Left hindlimb (tissue), 1 donor: ENCODE measurements around the gene IBA57.

Source experiments
- DNase-seq: peaks from one replicate; pipeline ENCODE4 v3.0.0-alpha.2; 2018

Gene IBA57

DNA sequence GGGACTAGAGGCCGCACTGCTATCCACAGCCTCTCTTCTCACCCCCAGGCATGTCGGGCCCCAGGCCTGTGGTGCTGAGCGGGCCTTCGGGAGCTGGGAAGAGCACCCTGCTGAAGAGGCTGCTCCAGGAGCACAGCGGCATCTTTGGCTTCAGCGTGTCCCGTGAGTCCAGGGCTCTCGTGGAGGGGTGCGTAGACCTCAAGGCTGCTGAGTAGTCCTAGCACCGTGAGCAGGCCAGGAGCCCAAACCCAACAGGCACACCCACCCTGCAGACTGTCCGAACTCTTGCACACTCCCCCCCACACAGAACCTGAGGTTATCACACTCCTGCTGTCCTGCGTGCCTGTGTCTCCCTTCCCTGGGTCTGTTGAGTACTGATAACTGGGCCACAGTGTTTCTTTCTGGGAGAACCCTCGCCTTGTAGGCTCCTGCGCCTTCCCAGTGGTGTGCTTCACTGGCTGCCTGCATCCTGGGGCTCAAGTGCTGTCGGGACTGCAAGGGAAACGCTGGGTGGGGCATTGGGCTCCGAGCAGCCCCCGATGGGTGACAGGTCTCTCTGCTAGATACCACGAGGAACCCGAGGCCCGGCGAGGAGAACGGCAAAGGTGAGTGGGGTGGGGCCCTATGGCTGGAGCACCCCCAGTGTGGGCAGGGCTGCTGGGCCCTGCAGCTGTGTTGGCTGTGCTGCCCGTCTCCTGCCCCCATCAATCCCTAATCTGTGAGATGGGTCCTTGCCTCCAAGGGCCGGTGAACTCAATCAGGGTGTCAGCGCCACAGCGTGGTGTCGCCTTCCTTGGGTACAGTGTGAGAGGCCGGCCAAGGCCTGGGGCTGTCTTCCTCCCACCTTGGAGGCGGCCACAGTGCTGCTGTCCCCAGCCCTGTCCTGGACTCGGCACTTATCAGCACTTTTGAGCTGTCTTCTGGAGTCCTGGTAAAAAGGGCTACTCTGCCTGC, 19.9 kb upstream of the IBA57 start:
- DNase-seq: no peak

DNA sequence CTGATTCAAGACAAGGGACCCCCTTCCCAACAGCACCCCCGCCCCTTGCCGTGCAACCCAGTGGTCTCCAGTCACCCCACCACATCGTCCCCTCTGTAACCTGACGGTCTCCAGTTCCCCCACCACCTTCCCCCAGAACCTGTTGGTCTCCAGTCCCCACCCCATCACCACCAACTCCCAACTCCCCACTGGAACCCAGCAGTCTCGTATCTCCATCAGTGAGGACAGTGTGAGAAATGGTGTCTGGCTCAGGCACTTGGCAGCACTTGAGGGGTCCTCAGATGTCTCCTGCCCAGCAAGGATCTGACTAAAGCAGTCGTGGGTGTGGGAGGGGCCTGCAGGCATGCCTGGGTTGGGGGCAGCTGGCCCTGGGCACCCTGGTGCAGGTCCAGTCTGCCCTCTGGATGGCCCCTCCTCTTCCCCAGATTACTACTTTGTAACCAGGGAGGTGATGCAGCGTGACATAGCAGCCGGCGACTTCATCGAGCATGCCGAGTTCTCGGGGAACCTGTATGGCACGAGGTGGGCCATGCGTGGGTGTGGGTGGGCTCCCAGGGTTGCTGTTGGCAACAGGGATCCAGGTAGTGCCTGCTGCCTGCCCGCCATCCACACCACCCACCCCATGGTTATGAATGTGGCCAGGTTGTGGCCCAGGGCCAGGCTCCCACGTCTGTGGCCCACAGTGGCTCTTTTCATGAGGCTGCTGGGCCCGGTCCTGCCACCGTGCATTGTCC, 19.0 kb upstream of the IBA57 start:
- DNase-seq: no peak

DNA sequence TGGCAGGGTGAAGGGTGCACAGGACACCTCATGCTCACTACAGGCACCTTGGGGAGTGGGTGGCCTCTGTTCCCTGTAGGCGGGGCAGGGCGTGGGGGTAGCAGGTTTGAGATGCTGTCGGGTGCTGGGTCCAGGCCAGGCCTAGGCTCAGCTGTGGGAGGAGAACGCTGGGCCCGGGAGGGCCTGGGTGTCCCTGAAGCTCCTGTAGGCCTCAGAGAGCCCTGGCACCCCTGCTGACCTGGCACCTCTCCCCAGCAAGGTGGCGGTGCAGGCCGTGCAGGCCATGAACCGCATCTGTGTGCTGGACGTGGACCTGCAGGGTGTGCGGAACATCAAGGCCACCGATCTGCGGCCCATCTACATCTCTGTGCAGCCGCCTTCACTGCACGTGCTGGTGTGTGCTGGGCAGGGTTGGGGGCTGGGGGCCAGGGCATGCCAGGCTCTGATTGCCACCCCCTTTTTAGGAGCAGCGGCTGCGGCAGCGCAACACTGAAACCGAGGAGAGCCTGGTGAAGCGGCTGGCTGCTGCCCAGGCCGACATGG, 18.4 kb upstream of the IBA57 start:
- DNase-seq: no peak

DNA sequence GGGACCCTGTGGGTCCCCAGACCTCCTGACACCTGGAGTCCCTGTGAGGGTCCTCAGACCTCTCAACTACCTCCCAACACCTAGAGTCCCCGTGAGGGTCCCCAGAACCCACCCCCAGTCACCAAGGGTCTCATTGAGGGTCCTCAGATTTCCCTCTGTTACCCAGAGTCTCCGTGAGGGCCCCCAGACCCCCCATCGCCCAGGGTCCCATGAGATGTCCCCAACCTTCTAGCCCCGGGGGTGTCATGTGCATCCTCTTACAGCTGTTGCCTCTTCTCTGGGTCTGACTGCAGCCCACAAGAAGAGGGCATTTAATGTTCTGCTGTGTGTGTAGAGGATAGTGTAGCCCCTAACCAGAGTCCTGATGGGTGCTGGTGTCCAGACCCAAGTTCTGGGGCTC, 17.8 kb upstream of the IBA57 start:
- DNase-seq: no peak

DNA sequence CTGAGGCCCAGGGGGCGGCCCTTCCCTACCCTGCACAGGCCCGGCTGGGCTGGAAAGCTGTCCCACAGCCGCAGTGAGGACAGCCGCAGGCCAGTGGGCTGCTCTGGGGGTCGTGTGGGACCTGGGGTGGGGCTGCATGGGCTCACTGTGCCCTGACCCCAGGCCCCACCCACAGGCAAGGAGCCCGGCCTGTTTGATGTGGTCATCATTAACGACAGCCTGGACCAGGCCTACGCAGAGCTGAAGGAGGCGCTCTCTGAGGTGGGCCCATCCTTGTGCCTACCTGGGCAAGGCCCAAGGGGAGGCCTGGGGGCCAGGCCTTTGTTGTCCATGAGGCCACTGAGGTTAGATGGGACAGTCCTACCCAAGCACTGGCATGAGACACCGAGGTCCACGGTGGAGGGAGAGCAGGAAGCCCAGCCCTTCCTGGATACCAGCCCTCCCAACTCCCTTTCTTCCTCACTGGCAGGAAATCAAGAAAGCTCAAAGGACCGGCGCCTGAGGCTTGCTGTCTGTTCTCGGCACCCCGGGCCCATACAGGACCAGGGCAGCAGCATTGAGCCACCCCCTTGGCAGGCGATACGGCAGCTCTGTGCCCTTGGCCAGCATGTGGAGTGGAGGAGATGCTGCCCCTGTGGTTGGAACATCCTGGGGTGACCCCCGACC, 17.3 kb upstream of the IBA57 start:
- no peak for DNase-seq

DNA sequence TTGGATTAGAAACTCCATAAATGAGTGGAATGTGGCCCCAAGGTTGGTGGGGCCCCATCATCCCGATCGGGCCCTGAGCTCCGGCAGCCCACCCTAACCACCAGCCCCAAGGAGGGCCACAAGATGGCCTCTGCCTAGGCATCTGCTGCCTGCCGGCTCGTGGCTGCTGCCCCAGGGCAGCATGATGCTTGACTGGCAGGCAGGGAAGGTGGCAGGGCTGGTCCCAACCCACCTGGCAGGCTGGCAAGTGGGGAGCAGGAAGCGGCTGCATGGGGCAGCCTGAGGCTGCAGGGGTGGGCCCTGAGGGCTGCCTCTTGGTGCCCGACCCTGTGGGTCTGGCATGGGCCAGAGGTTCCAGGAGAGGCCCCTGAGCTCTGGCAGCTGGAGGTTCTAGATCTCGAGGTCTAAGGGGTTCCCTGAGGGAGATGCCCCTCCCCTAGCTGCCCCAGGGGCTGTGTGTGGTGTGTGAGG, 16.6 kb upstream of the IBA57 start:
- DNase-seq: no peak

DNA sequence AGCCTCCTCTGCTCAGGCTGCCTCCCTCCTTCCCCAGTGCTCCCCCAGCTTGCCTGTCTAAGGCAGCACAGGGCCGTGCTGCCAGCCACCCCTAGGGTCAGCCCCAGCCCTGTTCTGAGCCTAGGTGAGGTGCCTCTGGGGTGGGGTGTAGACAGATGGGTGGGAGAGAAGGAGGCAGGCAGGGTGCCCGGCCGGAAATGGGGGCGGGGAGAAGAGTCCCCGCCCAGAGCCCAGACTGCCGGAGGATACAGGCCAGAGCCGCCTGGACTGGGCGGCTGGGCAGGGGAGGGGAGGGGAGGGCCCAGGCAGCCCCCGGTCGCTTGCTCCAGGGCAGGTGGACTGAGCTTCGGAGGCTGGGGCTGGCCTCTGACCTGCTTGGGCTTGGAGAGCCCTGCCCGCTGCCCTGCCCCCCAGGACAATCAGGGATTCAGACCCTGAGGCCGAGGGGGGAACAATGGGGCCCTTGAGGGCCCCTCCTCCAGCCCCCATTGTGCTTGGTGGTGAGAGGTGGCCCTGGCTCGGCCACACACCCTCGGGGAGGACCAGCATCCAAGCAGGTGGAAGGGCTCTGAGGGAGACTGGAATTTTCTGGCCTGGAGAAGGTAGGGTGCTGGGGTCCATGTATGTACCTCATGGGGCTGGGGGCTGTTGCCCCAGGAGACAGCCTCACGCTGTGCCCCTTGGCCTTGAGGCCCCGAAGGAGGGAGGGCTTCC, 16.0 kb upstream of the IBA57 start, which contains the start of gene GJC2:
Gene GJC2 (plus strand): TSS at position 525 of the 714 bp plus-strand sequence. CDS start 7,829 bp downstream, outside the sequence.
- DNase-seq: no peak

DNA sequence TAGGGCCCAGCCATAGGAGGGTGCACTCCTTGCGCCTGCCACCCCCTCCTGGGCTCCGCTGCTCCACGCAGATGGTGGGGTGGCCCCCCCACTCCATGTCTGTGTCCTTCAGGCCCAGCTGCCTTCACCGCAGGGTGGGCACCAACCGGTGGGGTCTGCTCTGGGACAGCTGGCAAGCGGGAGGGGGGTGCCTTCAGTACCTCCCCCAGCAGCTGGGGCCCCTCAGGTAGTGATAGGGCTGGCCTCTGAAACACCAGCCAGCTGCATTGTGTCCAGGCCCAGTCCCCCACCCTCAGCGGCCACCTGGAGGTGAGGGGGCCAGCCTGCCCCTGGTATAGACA, 15.5 kb upstream of the IBA57 start:
- DNase-seq: no peak

DNA sequence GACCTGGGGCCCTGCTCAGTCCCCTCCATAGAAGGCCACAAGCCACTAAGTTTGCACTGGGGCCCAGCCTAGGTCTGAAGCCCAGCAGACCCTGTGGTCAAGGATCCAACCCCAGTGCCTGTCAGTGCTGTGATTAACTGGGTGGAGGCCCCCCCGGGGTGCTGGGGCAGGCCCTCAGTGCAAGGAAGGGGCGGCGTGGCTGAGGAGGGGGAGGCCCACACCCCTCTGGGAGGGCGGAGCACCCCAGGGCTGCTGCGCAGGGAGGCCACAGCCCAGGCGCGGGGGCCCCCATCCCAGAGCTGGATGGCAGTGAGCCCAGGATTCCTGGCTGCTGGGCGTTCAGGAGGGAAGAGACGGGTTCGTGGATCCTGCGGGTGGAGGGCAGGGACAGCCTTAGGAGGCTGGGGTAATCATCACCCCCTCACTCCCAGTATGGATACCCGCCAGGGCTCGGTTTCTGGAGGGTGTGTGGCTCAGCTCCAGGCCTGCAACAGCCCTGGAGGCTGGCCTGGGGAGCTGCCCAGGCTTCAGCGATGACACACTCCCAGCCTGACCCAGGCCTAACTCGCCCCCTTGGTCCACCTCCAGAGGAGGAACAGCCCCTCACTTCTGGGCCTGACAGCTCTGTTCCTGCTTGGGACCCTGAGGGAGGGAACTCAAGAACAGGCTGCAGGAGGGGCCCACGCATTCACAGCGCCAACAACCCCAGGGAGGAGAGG, 15.0 kb upstream of the IBA57 start:
- DNase-seq: peak; percentile 91

DNA sequence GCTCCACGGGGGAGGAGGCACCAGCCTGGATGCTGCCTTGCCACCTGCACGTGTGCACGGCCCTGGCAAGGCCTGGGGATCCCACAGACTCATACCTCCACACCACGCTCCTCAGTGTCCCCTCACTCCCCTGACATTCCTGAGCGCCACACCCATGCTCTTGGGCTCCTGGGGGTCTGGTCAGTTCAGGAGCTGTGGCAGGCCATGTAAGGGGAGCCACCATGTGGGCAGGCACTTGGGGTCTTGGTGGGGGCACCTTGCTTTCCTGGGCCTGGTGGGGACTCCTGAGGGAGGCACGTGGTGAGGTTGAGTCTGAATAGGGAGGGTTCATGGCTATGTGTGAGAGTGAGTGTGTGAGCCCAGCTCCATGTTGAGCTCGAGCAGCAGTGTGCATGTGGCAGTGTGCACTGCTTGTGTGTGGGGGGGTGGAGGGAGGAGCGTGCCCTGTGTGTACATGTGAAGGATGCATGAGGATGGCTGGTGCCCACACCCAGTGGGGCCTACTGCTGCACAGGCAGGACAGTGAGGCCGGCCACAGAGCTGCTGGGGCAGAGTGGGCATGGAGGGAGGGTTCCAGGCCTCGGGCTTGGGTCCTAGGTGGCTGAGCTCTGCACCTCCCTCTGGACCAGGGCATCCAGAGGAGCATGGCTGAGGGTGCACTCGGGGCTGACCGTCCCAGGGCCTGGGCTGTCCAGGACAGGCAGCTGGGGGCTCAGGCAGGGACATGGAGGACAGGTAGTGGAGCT, 14.3 kb upstream of the IBA57 start:
- DNase-seq: peak; percentile 30

DNA sequence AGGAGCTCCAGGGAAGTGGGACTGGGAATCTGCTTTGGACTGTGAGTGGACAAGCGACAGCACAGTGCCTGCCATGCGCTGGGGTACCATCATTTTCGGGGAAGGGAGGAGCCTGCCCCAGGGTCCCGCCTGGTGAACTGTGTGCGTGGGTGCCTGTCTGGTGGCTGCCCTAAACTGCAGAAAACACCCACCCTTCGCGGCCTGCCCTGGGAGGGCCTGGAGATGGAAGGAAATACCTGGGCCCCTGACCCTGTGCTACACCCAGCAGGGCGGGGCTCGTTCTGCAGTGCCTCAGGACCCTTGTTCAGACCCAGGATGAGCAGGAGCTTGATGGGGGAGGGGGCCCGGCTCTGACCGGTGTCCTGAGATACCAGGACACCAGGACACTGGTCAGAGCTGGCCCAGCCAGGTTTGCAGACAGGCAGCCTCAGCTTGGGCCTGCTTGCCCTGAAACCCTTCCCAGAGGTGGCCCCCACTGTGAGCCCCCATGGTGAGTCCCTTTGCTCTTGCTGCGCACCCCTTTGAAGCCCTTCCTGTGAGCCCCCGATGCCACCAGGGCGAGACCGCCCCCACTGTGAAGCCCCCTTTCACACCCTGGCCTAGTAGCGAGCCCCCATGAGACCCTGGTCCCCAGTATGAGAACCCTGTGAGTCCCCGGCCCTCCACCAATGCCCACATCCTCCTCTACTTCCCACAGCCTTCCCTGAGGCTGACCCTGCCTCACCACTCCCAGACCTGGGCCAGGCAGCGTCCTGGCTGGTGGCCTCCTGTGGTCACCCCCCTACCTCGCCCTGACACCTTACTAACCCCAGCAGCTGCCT, 13.3 kb upstream of the IBA57 start:
- peak; percentile 29 for DNase-seq

DNA sequence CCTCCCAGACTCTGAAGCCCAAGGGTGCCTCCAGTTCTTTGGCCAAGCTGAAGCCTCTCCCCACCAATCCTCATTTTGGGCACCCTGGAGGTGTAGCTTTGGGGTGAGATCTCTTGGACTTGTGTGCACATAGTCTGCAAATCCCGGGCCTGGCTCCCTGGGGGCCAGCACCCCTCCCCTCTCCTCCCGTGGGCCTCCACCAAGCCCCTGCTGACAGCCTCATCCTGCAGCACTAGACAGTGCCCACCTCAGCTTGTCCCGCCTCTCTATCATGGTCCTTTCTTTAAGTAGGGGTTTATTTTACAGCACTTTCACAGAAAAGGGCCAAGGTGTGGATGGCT, 12.7 kb upstream of the IBA57 start:
- DNase-seq: peak; percentile 29

DNA sequence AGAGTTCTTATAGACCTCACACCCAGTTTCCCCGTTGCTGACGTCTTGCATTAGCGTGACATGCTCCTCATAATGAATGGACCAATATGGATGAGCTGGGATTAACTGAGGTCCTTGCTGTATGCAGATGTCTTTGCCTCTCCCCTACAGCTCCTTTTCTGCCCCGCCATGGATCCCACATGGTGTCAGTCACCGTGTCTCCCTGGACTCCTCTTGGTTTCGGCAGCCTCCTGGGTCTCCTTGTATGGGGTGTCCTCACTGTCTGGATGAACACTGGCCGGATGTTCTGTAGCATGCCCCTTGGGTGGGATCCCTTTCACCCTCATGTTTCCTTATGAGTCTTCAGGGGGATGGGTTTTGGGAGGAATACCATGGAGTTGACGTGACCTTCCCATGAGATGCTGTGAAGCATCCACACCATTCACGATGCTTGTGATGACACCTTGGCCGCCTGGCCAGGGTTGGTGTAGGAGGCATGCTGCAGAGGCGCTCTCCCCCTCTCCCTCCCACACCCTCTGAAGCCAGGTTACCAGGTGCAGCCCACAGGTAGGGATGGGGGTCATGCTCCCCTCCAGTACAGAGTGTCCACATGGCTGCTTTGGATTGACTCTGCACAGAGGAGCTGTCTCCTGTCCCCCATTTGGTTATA, 11.5 kb upstream of the IBA57 start:
- no peak for DNase-seq

DNA sequence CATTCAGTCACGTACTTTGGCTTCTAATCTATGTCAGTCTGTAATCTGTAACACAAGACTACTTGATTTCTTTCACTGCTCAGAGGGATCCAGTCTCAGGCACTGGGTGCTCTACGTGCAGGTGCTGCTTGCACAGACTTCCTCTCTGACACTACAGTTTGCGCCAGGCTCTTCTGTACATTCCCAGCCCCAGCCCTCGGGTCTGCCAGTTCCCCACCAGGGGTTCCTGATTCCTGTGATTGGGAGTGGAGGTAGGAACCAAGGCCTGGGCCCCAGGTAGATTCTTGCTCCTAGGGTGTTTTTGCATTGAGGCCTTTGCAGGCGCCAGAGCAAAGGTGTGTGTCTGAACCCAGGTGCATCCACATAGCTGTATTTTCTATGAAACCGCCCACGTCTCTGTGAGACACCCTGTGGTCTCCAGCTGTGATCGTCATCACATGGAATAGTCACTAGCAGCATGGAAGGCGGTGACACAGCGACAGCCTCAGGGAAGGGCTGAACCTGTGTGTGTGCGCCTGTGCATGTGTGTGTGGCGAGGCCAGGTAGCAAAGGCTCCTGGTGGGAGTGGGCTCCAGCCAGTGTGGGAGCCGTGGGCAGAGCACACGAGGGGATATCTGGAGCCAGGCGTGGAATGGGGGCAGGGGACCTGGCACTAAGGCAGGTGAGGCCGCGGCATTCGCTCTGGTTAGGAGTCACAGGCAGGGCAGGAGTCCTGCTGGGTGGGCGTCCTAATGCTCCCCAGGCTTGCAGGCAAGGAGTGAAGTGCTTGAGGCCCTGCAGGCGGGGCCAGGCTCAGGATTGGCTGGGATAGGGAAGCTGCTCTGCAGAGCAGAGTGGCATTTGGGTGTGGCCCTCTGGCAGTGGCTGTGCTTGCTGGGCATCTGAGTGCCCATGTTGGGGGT, 10.7 kb upstream of the IBA57 start:
- DNase-seq: no peak

DNA sequence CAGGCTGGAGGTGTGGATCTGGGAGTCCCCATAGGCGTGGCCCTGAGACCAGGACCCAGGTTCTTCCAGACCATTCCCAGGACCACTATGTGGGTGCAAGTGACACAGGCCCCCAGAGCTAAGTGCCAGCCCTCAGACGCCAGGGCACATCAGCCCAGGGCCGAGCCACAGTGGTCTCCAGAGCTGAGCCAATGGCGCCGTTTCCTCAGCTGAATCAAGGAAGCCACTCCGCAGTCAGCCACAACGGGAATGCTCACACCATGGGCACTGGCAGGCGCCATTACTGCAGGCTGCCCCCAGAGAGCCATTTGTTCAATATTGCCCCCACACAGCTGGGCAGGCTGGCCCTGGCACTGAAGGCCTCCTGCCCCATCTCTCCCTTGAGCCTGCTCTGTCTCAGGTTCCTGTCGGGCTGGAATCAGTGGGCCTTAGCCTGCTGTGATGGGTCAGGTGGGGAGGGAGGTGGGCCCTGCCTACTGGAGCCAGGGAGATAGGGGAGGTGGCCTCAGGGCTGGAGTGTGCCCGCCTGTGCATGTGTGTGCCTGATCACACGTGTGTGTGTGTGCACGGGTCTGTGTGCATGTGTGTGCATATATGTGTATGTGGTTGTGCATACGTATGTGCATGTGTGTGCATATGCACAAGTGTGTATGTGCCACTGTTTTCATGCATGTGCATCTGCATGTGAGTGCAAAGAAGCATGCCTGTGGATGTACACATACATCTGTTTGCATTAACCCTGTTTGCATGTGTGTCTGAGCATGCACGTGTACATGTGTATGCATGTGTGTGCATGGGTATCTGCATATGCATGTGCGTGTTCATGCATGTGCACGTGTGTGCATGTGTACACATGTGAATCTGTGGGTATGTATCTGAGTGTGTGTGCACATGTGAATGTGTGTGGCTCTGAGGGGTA, 9.7 kb upstream of the IBA57 start:
- DNase-seq: no peak

DNA sequence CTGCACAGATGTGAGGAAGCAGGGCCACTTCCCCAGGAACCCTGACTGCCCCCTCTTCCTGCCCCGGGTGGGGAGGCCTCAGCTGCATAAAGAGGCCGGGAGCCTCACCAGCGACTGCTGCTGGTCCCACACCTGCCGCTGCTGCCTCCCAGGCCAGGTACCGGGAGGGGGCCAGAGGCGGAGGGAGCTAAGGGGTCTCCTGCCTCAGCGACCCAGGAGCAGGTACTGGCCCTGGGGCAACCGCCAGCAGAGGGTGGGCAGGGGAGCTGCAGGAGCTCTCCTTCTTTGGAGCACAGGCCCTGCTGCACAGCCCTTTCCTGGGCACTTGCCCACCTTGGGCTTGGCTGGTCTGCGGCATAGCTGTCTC, 9.1 kb upstream of the IBA57 start:
- no peak for DNase-seq

DNA sequence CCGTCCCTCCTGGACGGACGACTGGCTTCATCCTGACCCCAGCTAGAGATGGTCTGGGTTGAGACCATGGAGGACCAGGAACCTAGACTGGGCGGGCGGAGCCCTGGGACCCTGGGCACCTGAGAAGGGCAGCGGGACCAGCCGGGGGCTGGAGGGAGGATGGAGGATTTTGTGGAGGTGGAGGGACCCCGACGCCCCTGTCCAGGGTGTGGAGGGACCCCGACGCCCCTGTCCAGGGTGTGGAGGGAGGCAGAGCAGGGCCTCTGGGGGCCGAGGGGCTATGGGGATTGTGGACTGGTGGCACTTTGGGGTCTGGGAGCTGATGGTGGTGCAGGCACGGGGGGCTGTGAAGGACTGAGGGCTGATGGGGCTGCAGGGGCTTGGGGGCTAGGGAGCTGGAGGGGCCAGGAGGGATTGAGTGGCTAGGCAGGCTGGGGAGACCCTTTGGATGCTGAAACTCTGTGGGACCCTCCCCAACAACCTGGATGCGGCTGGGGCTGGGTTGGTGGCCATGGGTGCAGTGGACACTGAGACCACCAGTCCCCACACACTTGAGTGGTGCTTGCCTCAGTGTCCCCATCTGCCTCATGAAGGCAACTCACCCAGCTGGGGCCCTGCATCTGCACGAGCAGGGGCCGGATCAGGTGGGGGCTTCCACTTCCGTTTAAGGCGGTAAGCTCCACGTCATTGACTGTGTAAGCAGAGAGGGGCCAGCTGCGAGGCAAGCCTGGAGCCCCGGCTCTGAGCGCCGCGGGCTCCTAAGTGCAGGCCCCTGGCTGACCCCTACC, 8.5 kb upstream of the IBA57 start:
- DNase-seq: no peak
